K562 (cell line): ENCODE results near the gene CD22. TPM values are rescaled to one million over a fixed set of nuclear protein-coding genes. Genes with fewer than 3 reads are reported as not detected.
A peak's percentile ranks its signal among the peaks of the same experiment; 100 is the strongest.

ENCODE experiments used
- ATAC-seq: fragments of 200-7000 bp; cut with Tn5 transposase; 3 replicates; pipeline ENCODE4 v1.9.1; 2020; ENCODE audit warnings: moderate library complexity
- BruUV-seq: library from RNA; stranded (reverse); fragments of 400-500 nt; replicated peaks from 2 replicates; lab custom pipeline; 2021; lab: Mats Ljungman, UMichigan
- CTCF ChIA-PET: fragments of 300-600 bp; formaldehyde crosslinking; extraction: SDS; loops from one replicate; lab custom pipeline; 2021; ENCODE audit warnings: low intra/inter-chr PET ratio; lab: Yijun Ruan, JAX
- POLR2A ChIA-PET: fragments of 300-600, 350-650 bp; sonication (Branson Sonifier 250); formaldehyde crosslinking; extraction: SDS; loops from one replicate; lab custom pipeline; 2021; ENCODE audit warnings: antibody characterized with exemption, inconsistent platforms; lab: Yijun Ruan, JAX
- DNase-seq, 4 experiments: peaks; one replicate each; pipeline versions ENCODE4 v3.0.0 to v3.0.0-alpha.2; 2011 to 2018; ENCODE audit warnings: low spot score in 3 of 4, mixed read lengths in 3 of 4; ENCODE audit errors: extremely low read depth in 1 of 4
- FAIRE-seq: peaks from 2 replicates; lab custom pipeline; 2011; peaks lifted over from hg19 to GRCh38; lab: Jason Lieb, UNC
- H2AFZ ChIP-seq: 2 replicates; pipeline ENCODE4 v1.6.0; 2011; ENCODE audit warnings: low read depth, low read length, control low read depth, inconsistent platforms
- H3K27ac ChIP-seq: fragments of 200-600 bp; 3 replicates; pipeline ENCODE4 v1.8.0; 2011; ENCODE audit warnings: low read depth, mild to moderate bottlenecking, control low read depth, inconsistent platforms, low read length, moderate library complexity, mixed read lengths; ENCODE audit errors: extremely low read depth
- H3K27me3 ChIP-seq, 2 experiments: fragments of 300-600 bp in 1 of 2; 2 replicates in 1 of 2; 3 replicates in 1 of 2; pipeline versions ENCODE4 v1.6.0 to v1.8.0; 2011; ENCODE audit warnings: inconsistent platforms in 2 of 2, low read length in 2 of 2, mild to moderate bottlenecking in 1 of 2, mixed read lengths in 1 of 2, moderate library complexity in 1 of 2; ENCODE audit not compliant: control insufficient read depth in 2 of 2, insufficient read depth in 2 of 2
- H3K36me3 ChIP-seq: fragments of 300-600 bp; 3 replicates; pipeline ENCODE4 v1.8.0; 2011; ENCODE audit warnings: mild to moderate bottlenecking, low read length, inconsistent platforms; ENCODE audit not compliant: control insufficient read depth, insufficient read depth
- H3K4me1 ChIP-seq, 2 experiments: fragments of 200-600 bp in 1 of 2; replicated peaks in 1 of 2; 2 replicates in 1 of 2; 3 replicates in 1 of 2; pipeline versions ENCODE4 v1.5.1 to v1.8.0; 2011; ENCODE audit warnings: inconsistent platforms in 2 of 2, low read length in 2 of 2, mild to moderate bottlenecking in 1 of 2, mixed read lengths in 1 of 2, moderate library complexity in 1 of 2; ENCODE audit not compliant: control insufficient read depth in 2 of 2, insufficient read depth in 2 of 2
- H3K4me2 ChIP-seq: 2 replicates; pipeline ENCODE4 v1.6.1; 2011; ENCODE audit warnings: low read length, control low read depth, inconsistent platforms, mixed read lengths; ENCODE audit not compliant: insufficient read depth
- H3K4me3 ChIP-seq: fragments of 200-600 bp; sonication (generic), shearing (Covaris generic); 2 replicates; pipeline ENCODE4 v1.5.1; 2016; ENCODE audit warnings: control low read depth, inconsistent platforms
- H3K79me2 ChIP-seq: fragments of 200-600 bp; 3 replicates; pipeline ENCODE4 v1.8.0; 2011; ENCODE audit warnings: low read length, inconsistent platforms; ENCODE audit not compliant: control insufficient read depth, insufficient read depth
- H3K9ac ChIP-seq, 2 experiments: 2 replicates each; pipeline versions ENCODE4 v1.6.0 to v1.6.1; 2011; ENCODE audit warnings: low read depth in 2 of 2, low read length in 2 of 2, control low read depth in 1 of 2, inconsistent platforms in 1 of 2, mild to moderate bottlenecking in 1 of 2, mixed read lengths in 1 of 2; ENCODE audit not compliant: insufficient read depth in 1 of 2
- H3K9me1 ChIP-seq: one replicate; pipeline ENCODE4 v1.6.0; 2011; ENCODE audit warnings: inconsistent platforms, mild to moderate bottlenecking, low read length, moderate library complexity; ENCODE audit not compliant: control insufficient read depth, insufficient read depth
- H3K9me3 ChIP-seq: replicated peaks from 2 replicates; pipeline ENCODE4 v1.5.1; 2011; ENCODE audit warnings: low read depth, low read length, inconsistent platforms; ENCODE audit not compliant: control insufficient read depth, insufficient read depth
- H4K20me1 ChIP-seq: replicated peaks from 2 replicates; pipeline ENCODE4 v1.6.1; 2011; ENCODE audit warnings: low read length, inconsistent platforms, mixed read lengths; ENCODE audit not compliant: control insufficient read depth, insufficient read depth
- AFF1 ChIP-seq, 2 experiments: fragments of 450-650 bp; IDR thresholded peaks; 2 replicates each; pipeline ENCODE4 v1.6.1; 2018; ENCODE audit warnings: mild to moderate bottlenecking in 2 of 2, low read depth in 1 of 2; ENCODE audit not compliant: partially characterized antibody in 2 of 2
- ARID1B ChIP-seq: fragments of 450-650 bp; IDR thresholded peaks from 2 replicates; pipeline ENCODE4 v1.6.1; 2016; ENCODE audit warnings: antibody characterized with exemption, mild to moderate bottlenecking, inconsistent platforms
- CBX8 ChIP-seq: fragments of 200-600 bp; sonication (generic); IDR thresholded peaks from 2 replicates; pipeline ENCODE4 v1.6.1; 2012; ENCODE audit warnings: borderline replicate concordance, mixed run types, low read depth, mild to moderate bottlenecking, moderate library complexity, mixed read lengths, low read length, control low read depth, inconsistent platforms; ENCODE audit not compliant: poor library complexity, severe bottlenecking; ENCODE audit errors: extremely low read depth
- ELF2 ChIP-seq: fragments of 250-450 bp; sonication (Bioruptor Pico); IDR thresholded peaks from 2 replicates; pipeline ENCODE4 v1.5.0; 2021; ENCODE audit warnings: mild to moderate bottlenecking
- FOS ChIP-seq: IDR thresholded peaks from 3 replicates; pipeline ENCODE4 v1.6.1; 2011; ENCODE audit not compliant: insufficient read length; ENCODE audit errors: extremely low read depth
- GTF2F1 ChIP-seq: IDR thresholded peaks from 2 replicates; pipeline ENCODE4 v1.6.1; 2011; ENCODE audit warnings: low read depth, low read length, improper control_type of control experiment
- HDAC1 ChIP-seq, 2 experiments: fragments of 450-650 bp; IDR thresholded peaks; 2 replicates each; pipeline ENCODE4 v1.6.1; 2016 to 2017; ENCODE audit warnings: inconsistent platforms in 1 of 2, mild to moderate bottlenecking in 1 of 2, moderate library complexity in 1 of 2
- MAFG ChIP-seq: fragments of 450-650 bp; conservative IDR thresholded peaks from 2 replicates; pipeline ENCODE4 v1.6.1; 2016; ENCODE audit warnings: missing genetic modification characterization, missing compliant biosample characterization
- MAX ChIP-seq: sonication (generic); formaldehyde crosslinking; IDR thresholded peaks from 2 replicates; pipeline ENCODE4 v1.9.0; 2022; ENCODE audit warnings: mild to moderate bottlenecking, missing genetic modification reagents
- PCBP1 ChIP-seq: fragments of 200-400 bp; formaldehyde crosslinking; IDR thresholded peaks from 2 replicates; pipeline ENCODE4 v1.6.1; 2018; ENCODE audit warnings: mild to moderate bottlenecking, low read depth, low read length; ENCODE audit not compliant: poor library complexity, severe bottlenecking
- SP1 ChIP-seq: sonication (generic); formaldehyde crosslinking; IDR thresholded peaks from 2 replicates; pipeline ENCODE4 v1.8.1; 2022; ENCODE audit warnings: mild to moderate bottlenecking, missing genetic modification reagents
- ZNF511 ChIP-seq: sonication (generic); formaldehyde crosslinking; IDR thresholded peaks from 2 replicates; pipeline ENCODE4 v1.8.0; 2022; ENCODE audit warnings: mild to moderate bottlenecking, missing genetic modification reagents
- ZNF766 ChIP-seq: fragments of 200-800 bp; sonication (Bioruptor generic); conservative IDR thresholded peaks from 2 replicates; pipeline ENCODE4 v1.6.1; 2016; ENCODE audit warnings: missing genetic modification characterization, missing compliant biosample characterization
- WGBS: fragments of 100-300 bp; shearing (Covaris generic); methylation state at CpG from one replicate; pipeline ENCODE4 v1.1.6; 2016; ENCODE audit warnings: low coverage, mixed read lengths; ENCODE audit not compliant: insufficient coverage; ENCODE audit errors: missing lambda C conversion rate; 5-methylcytosine and 5-hydroxymethylcytosine counted together
- in situ Hi-C: fragments of 300-500 bp; cut with MboI; formaldehyde crosslinking; loops from 4 replicates; pipeline ENCODE4 v1.15.0; 2018; ENCODE audit warnings: inconsistent platforms, mixed read lengths
- intact Hi-C: fragments of 100-400 bp; cut with micrococcal nuclease; formaldehyde crosslinking; loops from 2 replicates; pipeline ENCODE4 v1.14.2; 2022
- polyA plus RNA-seq, 8 experiments: library from polyadenylated mRNA; depleted of rRNA in 4 of 8; stranded (reverse) in 5 of 8; unstranded in 3 of 8; fragments of >200 nt; fragmentation: Nextera tagmentation in 2 of 8; fragmentation: Illumina TruSeq in 1 of 8; extraction: Ambion mirVana in 2 of 8; extraction: Trizol in 1 of 8; gene quantifications; 2 replicates each; pipeline versions ENCODE4 v1.2.1 to v1.2.3, GENCODE V29; 2011 to 2014; ENCODE audit warnings: inconsistent platforms in 1 of 8, missing spikeins in 1 of 8
- total RNA-seq, 7 experiments: library from RNA; depleted of rRNA in 6 of 7; stranded (reverse); fragments of >200 nt in 6 of 7; fragmentation: Illumina TruSeq in 2 of 7; extraction: Trizol in 2 of 7; gene quantifications; 2 replicates each; pipeline versions ENCODE4 v1.2.1 to v1.2.3, GENCODE V29; 2011 to 2021; ENCODE audit warnings: low replicate concordance in 1 of 7

CD22 gene
- total and polyA plus RNA-seq, 9 of the 15 experiments (the other 6 are each of a cell fraction or from before 2014, with no cell fraction given): 0.29 to 5.0 (median 3.5) TPM

- in situ Hi-C loops: no loop called here
- TF ChIP-seq PCBP1: no peak
- TF ChIP-seq CBX8: no peak
- no peak for TF ChIP-seq ELF2 (CRISPR knock-in tag)
- TF ChIP-seq SP1: no peak
- TF ChIP-seq ZNF511 (CRISPR knock-in tag): no peak
- TF ChIP-seq HDAC1 (IDR thresholded peaks at IDR 0.05): peak in 1 of 2 experiments; percentile 52; a peak in 1 of 4 replicates
- TF ChIP-seq AFF1 (IDR thresholded peaks at IDR 0.05; ENCODE audit: low read depth in 1 of 2, partially characterized antibody in 2 of 2): no peak
- TF ChIP-seq MAFG (tag): no peak
- no peak for TF ChIP-seq ZNF766 (CRISPR knock-in tag)
- no peak for TF ChIP-seq MAX (CRISPR knock-in tag)
- 0 out of 2 replicates have a peak, but pooled peaks have one; percentile 19 for TF ChIP-seq ARID1B
- no peak for TF ChIP-seq FOS
- TF ChIP-seq GTF2F1: no peak
These were observed 64.0 kb downstream of the CD22 start for GRCh38 chr19:35392742-35393715.

More at GRCh38 chr19:35392742-35393715, 64.0 kb downstream of the CD22 start:
- CTCF ChIA-PET: no interaction called here
- H3K27me3 ChIP-seq: no peaks in the 10 kb centered on the region; a peak in 1 of 5 replicates
- ATAC-seq: no peak
- H3K9ac ChIP-seq: no peak overlapping the region
- H3K9me1 ChIP-seq: no peaks in the 10 kb centered on the region
- no peak for DNase-seq
- H4K20me1 ChIP-seq: no peaks in the 10 kb centered on the region
- H2AFZ ChIP-seq: no peak overlapping the region
- POLR2A ChIA-PET: no interaction called here
- H3K27ac ChIP-seq: no peak overlapping the region
- H3K9me3 ChIP-seq: no peaks in the 10 kb centered on the region
- no peaks in the 10 kb centered on the region for H3K36me3 ChIP-seq
- H3K4me1 ChIP-seq: peaks cover 16 to 21% of the 10 kb centered on the region in 2 experiments; a peak in 4 of 5 replicates
- H3K4me3 ChIP-seq: no peak overlapping the region
- intact Hi-C loops: no loop called here
- no peak overlapping the region for H3K4me2 ChIP-seq
- BruUV-seq: no TSS peak
- no peak for FAIRE-seq
- WGBS: 51% methylated on average over 5 of the region's 5 CpGs
- no peaks in the 10 kb centered on the region for H3K79me2 ChIP-seq
